SK-N-SH (cell line): ENCODE data around the gene PLET1. TPM values are rescaled to one million over a fixed set of nuclear protein-coding genes. Genes with fewer than 3 reads are reported as not detected.

ENCODE experiments used
- CTCF ChIA-PET: fragments of 300-600, 350-600 bp; formaldehyde crosslinking; extraction: SDS; loops from one replicate; lab custom pipeline; 2021; lab: Yijun Ruan, JAX
- POLR2A ChIA-PET: fragments of 350-600 bp; sonication (Branson Sonifier 250); formaldehyde crosslinking; extraction: SDS; loops from one replicate; lab custom pipeline; 2020; ENCODE audit warnings: antibody characterized with exemption, inconsistent platforms; lab: Yijun Ruan, JAX
- DNase-seq: peaks from one replicate; pipeline ENCODE4 v3.0.0; 2012
- H2AFZ ChIP-seq: fragments of 200-600 bp; sonication (generic); 2 replicates; pipeline ENCODE4 v1.8.1; 2016; ENCODE audit warnings: antibody characterized with exemption, mild to moderate bottlenecking, low read depth
- H3F3A ChIP-seq: fragments of 200-600 bp; sonication (generic); replicated peaks from 2 replicates; pipeline ENCODE3; 2016; ENCODE audit warnings: antibody characterized with exemption, mild to moderate bottlenecking; ENCODE audit not compliant: insufficient read depth
- H3K27ac ChIP-seq, 2 experiments: fragments of 200-500 bp in 1 of 2; fragments of 200-600 bp in 1 of 2; sonication (Bioruptor generic) in 1 of 2; sonication (generic), shearing (Covaris generic) in 1 of 2; 2 replicates each; pipeline versions ENCODE4 v1.5.1 to v1.6.1; 2014 to 2016; ENCODE audit warnings: low read depth in 2 of 2, inconsistent platforms in 1 of 2, low read length in 1 of 2, mild to moderate bottlenecking in 1 of 2, mixed read lengths in 1 of 2
- H3K27me3 ChIP-seq: fragments of 200-600 bp; sonication (generic), shearing (Covaris generic); 2 replicates; pipeline ENCODE4 v1.6.1; 2016; ENCODE audit warnings: mixed run types; ENCODE audit not compliant: insufficient read depth
- H3K36me3 ChIP-seq, 2 experiments: fragments of 200-500 bp in 1 of 2; fragments of 200-600 bp in 1 of 2; sonication (Bioruptor generic) in 1 of 2; sonication (generic) in 1 of 2; replicated peaks in 1 of 2; 2 replicates each; pipeline versions ENCODE3 to v1.5.1; 2014 to 2016; ENCODE audit warnings: low read length in 1 of 2, mild to moderate bottlenecking in 1 of 2; ENCODE audit not compliant: insufficient read depth in 2 of 2, control insufficient read depth in 1 of 2
- H3K4me1 ChIP-seq, 2 experiments: fragments of 200-500 bp in 1 of 2; fragments of 200-600 bp in 1 of 2; sonication (Bioruptor generic) in 1 of 2; sonication (generic), shearing (Covaris generic) in 1 of 2; 2 replicates each; pipeline versions ENCODE4 v1.5.1 to v1.6.1; 2014 to 2016; ENCODE audit warnings: low read depth in 1 of 2, low read length in 1 of 2, mixed run types in 1 of 2; ENCODE audit not compliant: insufficient read depth in 2 of 2, control insufficient read depth in 1 of 2
- H3K4me2 ChIP-seq: fragments of 200-600 bp; sonication (generic), shearing (Covaris generic); 2 replicates; pipeline ENCODE4 v1.6.1; 2017; ENCODE audit warnings: mixed run types
- H3K4me3 ChIP-seq, 2 experiments: fragments of 200-500 bp in 1 of 2; fragments of 200-600 bp in 1 of 2; sonication (Bioruptor generic) in 1 of 2; sonication (generic), shearing (Covaris generic) in 1 of 2; 2 replicates each; pipeline versions ENCODE4 v1.5.1 to v1.8.1; 2014 to 2016; ENCODE audit warnings: low read depth in 2 of 2, inconsistent platforms in 1 of 2, low read length in 1 of 2, mild to moderate bottlenecking in 1 of 2, mixed read lengths in 1 of 2, moderate library complexity in 1 of 2
- H3K79me2 ChIP-seq: fragments of 200-600 bp; sonication (generic); 2 replicates; pipeline ENCODE4 v1.8.1; 2017; ENCODE audit warnings: mild to moderate bottlenecking; ENCODE audit not compliant: insufficient read depth
- H3K9ac ChIP-seq: fragments of 200-600 bp; sonication (generic); 2 replicates; pipeline ENCODE4 v1.6.1; 2017; ENCODE audit warnings: mixed run types
- H3K9me2 ChIP-seq: fragments of 200-600 bp; sonication (generic); 2 replicates; pipeline ENCODE4 v1.6.1; 2017; ENCODE audit warnings: mixed run types
- H3K9me3 ChIP-seq: fragments of 200-600 bp; sonication (generic); 2 replicates; pipeline ENCODE4 v1.6.1; 2017; ENCODE audit warnings: mixed run types, mild to moderate bottlenecking, moderate library complexity
- H4K20me1 ChIP-seq: fragments of 200-600 bp; sonication (generic); 2 replicates; pipeline ENCODE4 v1.6.1; 2017; ENCODE audit warnings: mild to moderate bottlenecking, mixed run types; ENCODE audit not compliant: insufficient read depth
- CHD2 ChIP-seq: fragments of 150-350 bp; IDR thresholded peaks from 2 replicates; pipeline ENCODE4 v1.6.1; 2018; ENCODE audit warnings: low read length; ENCODE audit not compliant: partially characterized antibody
- ELF1 ChIP-seq: IDR thresholded peaks from 2 replicates; pipeline ENCODE4 v1.4.0; 2012
- EP300 ChIP-seq, 2 experiments: IDR thresholded peaks; 2 replicates each; pipeline versions ENCODE4 v1.4.0 to v1.6.1; 2012; ENCODE audit warnings: borderline replicate concordance in 1 of 2, low read depth in 1 of 2, low read length in 1 of 2
- EZH2phosphoT487 ChIP-seq: fragments of 200-600 bp; sonication (generic); IDR thresholded peaks from 2 replicates; pipeline ENCODE4 v1.6.1; 2017; ENCODE audit warnings: low read depth, mixed run types, mild to moderate bottlenecking, antibody characterized with exemption, moderate library complexity, borderline replicate concordance
- GABPA ChIP-seq: IDR thresholded peaks from 2 replicates; pipeline ENCODE4 v1.4.0; 2012; ENCODE audit warnings: low read depth, mild to moderate bottlenecking
- JUND ChIP-seq: IDR thresholded peaks from 2 replicates; pipeline ENCODE4 v1.4.0; 2012
- MAX ChIP-seq: IDR thresholded peaks from 2 replicates; pipeline ENCODE4 v1.4.0; 2012; ENCODE audit warnings: low read depth
- MEF2A ChIP-seq: IDR thresholded peaks from 2 replicates; pipeline ENCODE4 v1.4.0; 2012; ENCODE audit warnings: low read depth, borderline replicate concordance
- NRF1 ChIP-seq: IDR thresholded peaks from 2 replicates; pipeline ENCODE4 v1.6.1; 2012; ENCODE audit warnings: low read depth, mild to moderate bottlenecking, low read length
- RCOR1 ChIP-seq: fragments of 150-350 bp; IDR thresholded peaks from 2 replicates; pipeline ENCODE4 v1.6.1; 2017; ENCODE audit warnings: antibody characterized with exemption, low read length
- RFX5 ChIP-seq: IDR thresholded peaks from 2 replicates; pipeline ENCODE4 v1.6.1; 2012; ENCODE audit warnings: mild to moderate bottlenecking, improper control_type of control experiment, low read length
- RXRA ChIP-seq: IDR thresholded peaks from 2 replicates; pipeline ENCODE4 v1.4.0; 2012; ENCODE audit warnings: low read depth, mild to moderate bottlenecking, borderline replicate concordance
- TAF1 ChIP-seq: IDR thresholded peaks from 2 replicates; pipeline ENCODE4 v1.6.1; 2012; ENCODE audit warnings: low read depth, mild to moderate bottlenecking, low read length, moderate library complexity, borderline replicate concordance
- TCF12 ChIP-seq: IDR thresholded peaks from 2 replicates; pipeline ENCODE4 v1.4.0; 2012
- TEAD4 ChIP-seq: IDR thresholded peaks from 2 replicates; pipeline ENCODE4 v1.4.0; 2012; ENCODE audit warnings: mild to moderate bottlenecking, borderline replicate concordance; ENCODE audit not compliant: insufficient read depth
- USF1 ChIP-seq: IDR thresholded peaks from 2 replicates; pipeline ENCODE4 v1.4.0; 2012; ENCODE audit warnings: low read depth, borderline replicate concordance
- YY1 ChIP-seq: IDR thresholded peaks from 2 replicates; pipeline ENCODE4 v1.4.0; 2012; ENCODE audit warnings: low read depth, mild to moderate bottlenecking
- WGBS: methylation state at CpG from one replicate; pipeline ENCODE4 v1.1.6; 2017; ENCODE audit warnings: low lambda C conversion rate; 5-methylcytosine and 5-hydroxymethylcytosine counted together
- polyA plus RNA-seq, 3 experiments: library from polyadenylated mRNA; depleted of rRNA; stranded (reverse); fragments of >200 nt; gene quantifications; 2 replicates each; pipeline ENCODE4 v1.2.3, GENCODE V29; 2012
- TF ChIP-seq, protein P1 (sequence below): IDR thresholded peaks from 2 replicates; pipeline ENCODE4 v1.6.1; 2012; ENCODE audit warnings: mild to moderate bottlenecking, low read depth, low read length, moderate library complexity
- TF ChIP-seq, protein P2 (sequence below): fragments of 200-600 bp; sonication (generic); IDR thresholded peaks from 2 replicates; pipeline ENCODE4 v1.6.1; 2017; ENCODE audit warnings: antibody characterized with exemption, mild to moderate bottlenecking, moderate library complexity
- TF ChIP-seq, protein P3 (sequence below): IDR thresholded peaks from 2 replicates; pipeline ENCODE4; 2012
- TF ChIP-seq, protein P4 (sequence below): IDR thresholded peaks from 2 replicates; pipeline ENCODE4 v1.4.0; 2012; ENCODE audit warnings: low read depth, borderline replicate concordance

Gene PLET1
- polyA plus RNA-seq, 1 of the 3 experiments (the other 2 are of a cell fraction), result not detected

- no peaks in the 10 kb centered on the region for H3F3A ChIP-seq
- no peaks in the 10 kb centered on the region for H3K9me2 ChIP-seq
- H4K20me1 ChIP-seq, result no peaks in the 10 kb centered on the region
- CTCF ChIA-PET, result interaction anchor here (0.6 to 17.1 kb wide), 5 partner anchors 48 to 1437 kb away, joined by 3 to 620 read pairs (median 3); partner anchors contain the start of gene PLET1
- peaks cover 17 to 30% of the 10 kb centered on the region in 2 experiments; a peak in 3 of 4 replicates for H3K4me1 ChIP-seq
- H3K79me2 ChIP-seq, result peaks cover 48% of the 10 kb centered on the region
- no peaks in the 10 kb centered on the region for H3K27me3 ChIP-seq
- peak within 1 kb of the TSS; percentile 100 for H2AFZ ChIP-seq
- no peaks in the 10 kb centered on the region for H3K9me3 ChIP-seq
- peaks cover 23 to 27% of the 10 kb centered on the region in 2 experiments for H3K36me3 ChIP-seq
- POLR2A ChIA-PET, result interaction anchor here (0.8 to 1.7 kb wide), 3 partner anchors 16 to 45 kb away, joined by 3 to 7 read pairs (median 6); no protein-coding TSS in a partner anchor
- peak within 1 kb of the TSS; percentile 76 for H3K9ac ChIP-seq
- DNase-seq, result peak; percentile 95
- peak within 1 kb of the TSS; percentile 71 to 91 for H3K4me3 ChIP-seq
- peak within 1 kb of the TSS; percentile 94 for H3K4me2 ChIP-seq
- peak within 1 kb of the TSS; percentile 78 to 97 for H3K27ac ChIP-seq
- 0% methylated on average over 3 of the region's 70 CpGs for WGBS
- TF ChIP-seq TEAD4 (no peak), GABPA (peak; percentile 67), RCOR1 (no peak), EP300 (IDR thresholded peaks at IDR 0.05; ENCODE audit: borderline replicate concordance in 1 of 2, low read depth in 1 of 2, low read length in 1 of 2) (no peak), TCF12 (no peak), USF1 (no peak), RFX5 (no peak), CHD2 (no peak), YY1 (no peak), TAF1 (peak; percentile 56; the same call in 1 of the 2 replicates), JUND (no peak), MAX (peak; percentile 24; the same call in 1 of the 2 replicates), RXRA (no peak), ELF1 (peak; percentile 80), EZH2phosphoT487 (no peak), MEF2A (no peak), NRF1 (peak; percentile 78)
- TF ChIP-seq, protein P1, sequence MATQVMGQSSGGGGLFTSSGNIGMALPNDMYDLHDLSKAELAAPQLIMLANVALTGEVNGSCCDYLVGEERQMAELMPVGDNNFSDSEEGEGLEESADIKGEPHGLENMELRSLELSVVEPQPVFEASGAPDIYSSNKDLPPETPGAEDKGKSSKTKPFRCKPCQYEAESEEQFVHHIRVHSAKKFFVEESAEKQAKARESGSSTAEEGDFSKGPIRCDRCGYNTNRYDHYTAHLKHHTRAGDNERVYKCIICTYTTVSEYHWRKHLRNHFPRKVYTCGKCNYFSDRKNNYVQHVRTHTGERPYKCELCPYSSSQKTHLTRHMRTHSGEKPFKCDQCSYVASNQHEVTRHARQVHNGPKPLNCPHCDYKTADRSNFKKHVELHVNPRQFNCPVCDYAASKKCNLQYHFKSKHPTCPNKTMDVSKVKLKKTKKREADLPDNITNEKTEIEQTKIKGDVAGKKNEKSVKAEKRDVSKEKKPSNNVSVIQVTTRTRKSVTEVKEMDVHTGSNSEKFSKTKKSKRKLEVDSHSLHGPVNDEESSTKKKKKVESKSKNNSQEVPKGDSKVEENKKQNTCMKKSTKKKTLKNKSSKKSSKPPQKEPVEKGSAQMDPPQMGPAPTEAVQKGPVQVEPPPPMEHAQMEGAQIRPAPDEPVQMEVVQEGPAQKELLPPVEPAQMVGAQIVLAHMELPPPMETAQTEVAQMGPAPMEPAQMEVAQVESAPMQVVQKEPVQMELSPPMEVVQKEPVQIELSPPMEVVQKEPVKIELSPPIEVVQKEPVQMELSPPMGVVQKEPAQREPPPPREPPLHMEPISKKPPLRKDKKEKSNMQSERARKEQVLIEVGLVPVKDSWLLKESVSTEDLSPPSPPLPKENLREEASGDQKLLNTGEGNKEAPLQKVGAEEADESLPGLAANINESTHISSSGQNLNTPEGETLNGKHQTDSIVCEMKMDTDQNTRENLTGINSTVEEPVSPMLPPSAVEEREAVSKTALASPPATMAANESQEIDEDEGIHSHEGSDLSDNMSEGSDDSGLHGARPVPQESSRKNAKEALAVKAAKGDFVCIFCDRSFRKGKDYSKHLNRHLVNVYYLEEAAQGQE, result no peak
- TF ChIP-seq, protein P2, sequence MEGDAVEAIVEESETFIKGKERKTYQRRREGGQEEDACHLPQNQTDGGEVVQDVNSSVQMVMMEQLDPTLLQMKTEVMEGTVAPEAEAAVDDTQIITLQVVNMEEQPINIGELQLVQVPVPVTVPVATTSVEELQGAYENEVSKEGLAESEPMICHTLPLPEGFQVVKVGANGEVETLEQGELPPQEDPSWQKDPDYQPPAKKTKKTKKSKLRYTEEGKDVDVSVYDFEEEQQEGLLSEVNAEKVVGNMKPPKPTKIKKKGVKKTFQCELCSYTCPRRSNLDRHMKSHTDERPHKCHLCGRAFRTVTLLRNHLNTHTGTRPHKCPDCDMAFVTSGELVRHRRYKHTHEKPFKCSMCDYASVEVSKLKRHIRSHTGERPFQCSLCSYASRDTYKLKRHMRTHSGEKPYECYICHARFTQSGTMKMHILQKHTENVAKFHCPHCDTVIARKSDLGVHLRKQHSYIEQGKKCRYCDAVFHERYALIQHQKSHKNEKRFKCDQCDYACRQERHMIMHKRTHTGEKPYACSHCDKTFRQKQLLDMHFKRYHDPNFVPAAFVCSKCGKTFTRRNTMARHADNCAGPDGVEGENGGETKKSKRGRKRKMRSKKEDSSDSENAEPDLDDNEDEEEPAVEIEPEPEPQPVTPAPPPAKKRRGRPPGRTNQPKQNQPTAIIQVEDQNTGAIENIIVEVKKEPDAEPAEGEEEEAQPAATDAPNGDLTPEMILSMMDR, result no peak
- TF ChIP-seq, protein P3, sequence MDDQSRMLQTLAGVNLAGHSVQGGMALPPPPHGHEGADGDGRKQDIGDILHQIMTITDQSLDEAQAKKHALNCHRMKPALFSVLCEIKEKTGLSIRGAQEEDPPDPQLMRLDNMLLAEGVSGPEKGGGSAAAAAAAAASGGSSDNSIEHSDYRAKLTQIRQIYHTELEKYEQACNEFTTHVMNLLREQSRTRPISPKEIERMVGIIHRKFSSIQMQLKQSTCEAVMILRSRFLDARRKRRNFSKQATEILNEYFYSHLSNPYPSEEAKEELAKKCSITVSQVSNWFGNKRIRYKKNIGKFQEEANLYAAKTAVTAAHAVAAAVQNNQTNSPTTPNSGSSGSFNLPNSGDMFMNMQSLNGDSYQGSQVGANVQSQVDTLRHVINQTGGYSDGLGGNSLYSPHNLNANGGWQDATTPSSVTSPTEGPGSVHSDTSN, result no peak
- TF ChIP-seq, protein P4, sequence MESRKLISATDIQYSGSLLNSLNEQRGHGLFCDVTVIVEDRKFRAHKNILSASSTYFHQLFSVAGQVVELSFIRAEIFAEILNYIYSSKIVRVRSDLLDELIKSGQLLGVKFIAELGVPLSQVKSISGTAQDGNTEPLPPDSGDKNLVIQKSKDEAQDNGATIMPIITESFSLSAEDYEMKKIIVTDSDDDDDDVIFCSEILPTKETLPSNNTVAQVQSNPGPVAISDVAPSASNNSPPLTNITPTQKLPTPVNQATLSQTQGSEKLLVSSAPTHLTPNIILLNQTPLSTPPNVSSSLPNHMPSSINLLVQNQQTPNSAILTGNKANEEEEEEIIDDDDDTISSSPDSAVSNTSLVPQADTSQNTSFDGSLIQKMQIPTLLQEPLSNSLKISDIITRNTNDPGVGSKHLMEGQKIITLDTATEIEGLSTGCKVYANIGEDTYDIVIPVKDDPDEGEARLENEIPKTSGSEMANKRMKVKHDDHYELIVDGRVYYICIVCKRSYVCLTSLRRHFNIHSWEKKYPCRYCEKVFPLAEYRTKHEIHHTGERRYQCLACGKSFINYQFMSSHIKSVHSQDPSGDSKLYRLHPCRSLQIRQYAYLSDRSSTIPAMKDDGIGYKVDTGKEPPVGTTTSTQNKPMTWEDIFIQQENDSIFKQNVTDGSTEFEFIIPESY, result no peak
Measured at GRCh38 chr11:112226062-112226830, 34.4 kb downstream of the PLET1 start, which contains the start of gene PTS. Gene PTS, plus strand, starts transcription at chr11:112226428. Its CDS starts 16 bp downstream, at chr11:112226444.
